ENCODE results near the gene NPAS3.

The NPAS3 gene

DNA sequence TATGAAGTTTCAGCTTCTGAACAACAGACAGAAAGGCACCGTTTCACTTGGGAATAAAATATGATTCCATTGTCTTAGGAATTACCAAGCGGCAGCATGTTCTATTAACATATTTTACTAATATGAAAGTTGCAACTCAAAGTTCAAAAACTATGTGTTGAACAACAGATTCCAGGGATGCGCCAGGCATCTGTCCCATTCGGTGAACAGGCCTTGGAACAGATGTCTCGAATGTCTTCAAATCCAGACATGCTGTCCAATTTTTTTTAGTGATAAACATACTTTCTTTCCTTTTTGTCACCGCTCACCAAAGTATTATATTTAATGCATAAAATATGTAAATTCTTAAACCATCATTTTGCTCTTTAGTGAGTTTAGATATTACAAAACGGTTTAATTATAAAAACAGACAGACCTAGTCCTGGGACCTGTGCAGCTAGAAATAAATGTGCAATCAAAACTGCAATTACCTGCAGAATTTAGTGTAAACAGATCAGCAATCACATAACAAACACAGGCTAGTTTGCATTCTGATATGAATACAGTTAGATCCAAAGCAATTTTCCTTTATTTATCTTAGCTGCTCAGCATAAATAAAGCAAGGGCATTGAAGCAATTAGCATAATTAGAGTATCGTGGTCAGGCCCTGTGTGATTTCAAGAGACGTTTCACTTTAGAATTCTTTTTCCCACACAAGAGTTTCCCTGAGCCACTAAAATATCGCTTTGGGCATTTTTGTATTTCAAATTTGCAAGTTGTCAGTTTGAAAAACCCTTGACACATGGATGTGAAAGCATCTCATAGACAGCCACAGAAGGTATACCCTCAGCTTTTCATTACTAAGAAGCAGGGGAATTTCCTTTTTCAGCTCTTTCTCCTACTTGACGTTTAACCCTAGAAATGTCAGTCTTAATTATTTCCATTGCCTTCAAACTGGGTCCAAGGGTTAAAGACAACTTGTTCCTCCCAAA lies 591.4 kb downstream of the NPAS3 start:
- DNase-seq, result no peak

DNA sequence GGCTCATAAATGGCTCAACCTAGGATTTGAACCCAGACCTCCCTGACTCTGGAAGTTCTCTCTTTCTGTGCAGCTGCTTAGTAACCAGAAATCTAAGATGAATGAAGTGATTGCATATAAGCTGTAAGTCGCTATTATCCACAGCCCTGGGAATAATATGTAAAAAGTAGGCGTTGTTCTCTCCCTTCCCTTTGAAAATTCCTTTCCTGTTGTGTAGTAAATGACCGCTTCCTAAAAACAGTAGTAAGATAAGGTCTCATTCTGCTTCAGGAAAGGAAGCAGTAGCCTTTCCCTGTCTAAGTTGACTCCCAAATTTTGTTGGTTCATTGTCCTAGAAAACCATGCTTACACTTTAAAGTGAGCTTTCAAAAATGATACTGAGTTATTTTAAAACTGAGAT lies 593.9 kb downstream of the NPAS3 start:
- DNase-seq, result no peak

- no peak for DNase-seq
Measured at GRCh38 chr14:33534104-33534503, 595.4 kb downstream of the NPAS3 start.

- DNase-seq, result no peak
Measured at GRCh38 chr14:33534632-33535031, 596.0 kb downstream of the NPAS3 start.

- DNase-seq, result no peak
Measured at GRCh38 chr14:33539918-33540357, 601.3 kb downstream of the NPAS3 start.

DNA sequence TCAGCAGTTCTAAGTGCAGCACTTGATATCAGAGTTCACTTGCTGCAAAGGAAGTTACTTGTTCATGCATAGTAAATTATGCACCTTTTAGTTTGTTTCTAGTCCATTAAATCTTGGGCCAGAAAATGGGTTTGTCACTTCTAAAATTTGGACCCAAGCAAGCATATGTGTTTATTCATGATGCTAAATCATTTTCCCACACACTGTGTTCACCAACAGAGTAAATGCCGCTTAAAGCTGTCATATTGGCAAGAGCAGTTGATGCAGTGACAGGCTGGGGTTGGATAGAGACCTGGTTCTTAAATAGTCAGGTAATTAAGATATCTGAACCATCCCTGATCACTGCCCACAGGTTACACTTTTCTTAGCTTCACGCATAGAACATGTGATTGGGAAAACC lies 602.5 kb downstream of the NPAS3 start:
- no peak for DNase-seq

DNA sequence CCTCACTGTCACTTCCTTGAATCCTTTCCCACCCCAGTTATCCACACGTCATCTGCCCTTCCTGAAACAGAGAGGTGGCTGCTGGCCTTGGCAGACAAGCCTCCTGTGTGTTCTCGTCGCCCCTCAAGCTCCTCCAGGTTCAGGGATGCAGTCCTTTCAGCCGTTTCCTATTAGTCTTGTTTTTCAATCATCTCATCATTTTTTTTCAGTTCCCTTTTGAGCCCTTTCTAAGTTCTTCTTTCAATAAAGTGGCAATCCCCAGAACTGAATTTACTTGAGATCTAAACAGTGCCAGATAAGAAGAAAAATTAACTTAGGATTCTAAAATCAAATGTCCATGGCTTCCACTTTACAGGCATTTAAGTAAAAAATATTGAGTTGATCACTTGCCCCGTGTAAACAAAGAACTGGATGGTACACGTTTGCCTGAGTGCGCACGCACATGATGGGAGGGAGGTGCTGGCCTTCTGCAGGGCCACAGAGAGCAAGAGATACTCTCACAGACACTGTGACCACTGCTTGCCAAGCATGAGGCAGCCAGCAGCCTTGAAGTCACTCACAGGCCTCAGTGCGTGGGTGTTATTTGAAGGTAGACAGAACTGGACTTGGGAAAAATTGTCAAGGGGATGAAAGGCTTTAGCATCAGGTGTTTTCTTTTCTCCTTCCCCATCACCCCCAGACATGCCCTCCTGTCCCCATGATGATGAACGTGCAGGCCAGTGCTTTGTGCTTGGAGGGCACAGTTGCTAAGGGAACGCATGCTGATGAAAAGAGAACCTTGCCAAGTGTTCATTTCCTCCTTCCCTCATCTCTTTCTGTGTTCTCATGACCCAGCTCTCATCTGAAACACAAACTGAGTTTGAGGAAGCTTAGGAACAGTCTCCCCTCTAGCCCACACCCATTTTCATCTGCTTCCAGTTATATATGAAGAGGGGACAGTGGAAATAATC lies 603.9 kb downstream of the NPAS3 start:
- DNase-seq, result no peak

GRCh38 chr14:33545696-33546095 lies 607.0 kb downstream of the NPAS3 start:
- no peak for DNase-seq

DNA sequence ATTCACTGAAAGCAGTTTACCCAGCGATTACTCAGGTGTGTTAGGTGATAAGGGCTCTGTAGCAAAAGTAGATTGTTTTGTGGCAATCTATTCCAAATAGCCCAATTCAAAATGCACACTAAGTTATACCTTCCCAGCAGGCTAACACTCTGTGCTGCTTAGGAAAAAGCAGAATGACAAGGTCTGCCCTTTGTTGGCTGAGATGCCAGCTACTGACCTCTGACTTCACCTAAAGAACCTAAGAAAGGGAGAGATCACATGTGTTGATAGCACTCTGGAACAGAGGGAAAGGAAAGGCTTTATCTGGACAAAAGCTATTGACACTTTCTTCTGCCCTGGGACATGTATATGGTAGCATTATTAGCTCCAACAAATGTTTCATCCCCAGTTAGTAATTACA lies 609.9 kb downstream of the NPAS3 start:
- DNase-seq, result no peak

- DNase-seq, result no peak
Measured at GRCh38 chr14:33551963-33552362, 613.3 kb downstream of the NPAS3 start.

DNA sequence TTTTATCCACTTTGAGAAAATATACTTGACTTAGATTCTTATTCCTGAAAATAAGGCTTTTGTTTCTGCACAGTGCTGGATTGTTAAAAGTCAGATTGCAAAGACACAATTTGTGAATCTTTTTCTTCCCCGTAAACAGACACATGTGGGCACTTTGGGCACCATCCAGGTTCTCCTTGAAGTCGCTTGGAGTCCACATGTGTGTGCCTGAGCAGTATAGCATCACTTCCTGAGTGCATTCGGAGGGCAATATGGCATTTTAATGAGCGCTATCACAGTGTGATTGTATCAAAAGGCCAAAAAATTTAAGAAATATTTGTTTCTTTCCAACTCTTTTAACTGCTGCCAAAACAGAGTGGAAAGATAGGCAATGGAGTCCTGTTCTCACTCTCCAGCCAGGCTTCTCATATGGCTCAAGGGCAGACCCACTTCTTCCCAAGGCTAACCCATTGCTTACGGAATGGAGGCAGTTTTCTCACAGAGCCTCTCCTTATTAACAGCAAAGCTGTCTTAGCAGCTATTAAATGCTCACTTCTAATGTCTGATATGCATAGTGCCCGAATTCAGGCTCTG lies 615.1 kb downstream of the NPAS3 start:
- DNase-seq, result no peak

DNA sequence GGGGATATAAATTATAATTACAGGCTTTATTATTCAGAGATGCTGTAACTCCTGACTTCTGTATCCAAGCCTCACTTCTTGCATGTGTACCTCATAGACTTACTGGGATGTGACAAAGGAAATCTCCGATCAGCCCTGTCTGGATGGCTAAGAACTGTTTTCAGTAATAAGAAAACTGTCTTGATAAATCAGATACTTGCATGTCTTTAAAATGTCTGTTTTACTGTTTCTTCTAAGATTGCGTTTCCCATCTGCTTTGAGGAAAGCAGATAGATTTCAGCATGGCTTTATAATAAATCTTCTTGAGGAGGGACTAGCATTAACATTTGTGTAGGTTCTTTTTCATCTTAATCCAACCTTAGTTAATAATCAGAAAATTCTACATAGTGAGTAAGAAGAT lies 616.3 kb downstream of the NPAS3 start:
- no peak for DNase-seq

DNA sequence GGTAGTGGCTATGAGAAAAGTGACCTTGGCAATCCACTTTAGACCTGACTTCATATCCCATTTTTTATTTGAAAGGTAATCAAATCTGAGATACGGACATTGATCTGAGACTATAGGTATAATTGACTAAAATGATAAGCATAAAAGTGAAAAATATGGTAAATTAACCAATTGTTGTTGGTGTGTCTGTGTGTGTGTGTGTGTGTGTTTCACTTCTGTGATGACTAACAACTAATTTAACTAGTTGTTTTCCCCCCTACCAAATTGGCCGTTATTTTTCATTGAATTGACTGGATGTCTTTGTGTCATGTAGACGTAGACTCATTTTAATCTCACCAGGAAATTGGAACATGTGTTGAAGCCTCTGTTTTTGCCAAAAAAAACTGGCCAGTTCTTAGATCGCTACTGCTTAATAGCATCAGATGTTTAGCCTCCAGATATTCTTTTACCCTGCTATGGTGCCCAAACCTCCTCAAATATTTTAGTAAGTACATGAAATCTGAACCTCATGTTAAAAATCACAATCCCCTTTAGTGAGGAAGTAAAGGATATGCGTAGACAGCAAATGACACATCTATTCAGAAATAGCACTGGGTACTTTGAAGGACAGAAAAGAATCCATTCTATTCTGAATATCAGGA lies 617.2 kb downstream of the NPAS3 start:
- no peak for DNase-seq

GRCh38 chr14:33556382-33557121 lies 617.9 kb downstream of the NPAS3 start:
- DNase-seq, result no peak

- no peak for DNase-seq
Measured at GRCh38 chr14:33560718-33561431, 622.2 kb downstream of the NPAS3 start.

DNA sequence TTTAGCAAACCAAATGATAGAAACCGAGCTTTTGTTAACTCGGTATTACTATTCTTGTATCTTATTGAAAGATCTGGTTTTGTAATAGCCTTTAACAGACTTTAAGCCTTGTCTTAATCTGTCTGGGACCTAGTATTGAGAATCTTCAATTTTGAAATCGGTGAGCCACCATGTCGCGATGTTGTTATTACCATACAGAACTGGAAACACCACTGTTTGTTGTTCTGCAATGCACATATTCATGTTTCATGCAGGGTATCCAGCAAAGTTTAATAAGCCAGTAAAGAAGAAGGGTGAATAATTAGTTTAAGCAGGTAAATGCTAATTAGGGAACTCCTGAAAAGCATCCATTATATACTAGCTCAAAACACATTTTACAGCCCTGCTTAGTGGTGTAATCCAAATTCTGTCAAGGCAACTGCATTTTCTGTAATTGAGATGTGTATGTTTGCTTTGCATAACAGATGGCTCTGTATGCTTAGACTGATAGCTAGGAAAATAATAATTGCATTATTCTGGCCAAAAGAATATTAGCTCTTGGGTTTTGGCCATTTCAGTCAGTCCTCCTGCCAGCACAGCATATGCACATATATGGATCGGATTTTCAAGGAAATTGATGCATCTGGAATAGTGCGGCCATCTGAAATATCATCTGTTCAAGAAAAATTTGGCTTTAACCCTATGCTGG lies 623.0 kb downstream of the NPAS3 start:
- DNase-seq, result no peak

GRCh38 chr14:33563191-33563900 lies 624.7 kb downstream of the NPAS3 start:
- no peak for DNase-seq

DNA sequence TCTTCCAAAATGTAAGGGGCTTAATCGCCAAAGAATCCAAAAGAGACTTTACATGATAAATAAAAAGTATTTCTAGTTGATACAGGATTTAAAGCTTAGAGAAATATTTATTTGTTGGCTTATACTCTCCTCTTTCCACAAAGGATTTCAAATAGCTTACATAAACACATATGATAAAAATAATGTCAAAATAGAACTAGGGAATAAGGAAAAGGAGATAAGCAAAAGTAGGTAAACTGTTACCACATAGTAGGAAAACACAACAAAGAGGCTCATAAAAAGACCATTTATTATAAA lies 625.2 kb downstream of the NPAS3 start:
- DNase-seq, result no peak

DNA sequence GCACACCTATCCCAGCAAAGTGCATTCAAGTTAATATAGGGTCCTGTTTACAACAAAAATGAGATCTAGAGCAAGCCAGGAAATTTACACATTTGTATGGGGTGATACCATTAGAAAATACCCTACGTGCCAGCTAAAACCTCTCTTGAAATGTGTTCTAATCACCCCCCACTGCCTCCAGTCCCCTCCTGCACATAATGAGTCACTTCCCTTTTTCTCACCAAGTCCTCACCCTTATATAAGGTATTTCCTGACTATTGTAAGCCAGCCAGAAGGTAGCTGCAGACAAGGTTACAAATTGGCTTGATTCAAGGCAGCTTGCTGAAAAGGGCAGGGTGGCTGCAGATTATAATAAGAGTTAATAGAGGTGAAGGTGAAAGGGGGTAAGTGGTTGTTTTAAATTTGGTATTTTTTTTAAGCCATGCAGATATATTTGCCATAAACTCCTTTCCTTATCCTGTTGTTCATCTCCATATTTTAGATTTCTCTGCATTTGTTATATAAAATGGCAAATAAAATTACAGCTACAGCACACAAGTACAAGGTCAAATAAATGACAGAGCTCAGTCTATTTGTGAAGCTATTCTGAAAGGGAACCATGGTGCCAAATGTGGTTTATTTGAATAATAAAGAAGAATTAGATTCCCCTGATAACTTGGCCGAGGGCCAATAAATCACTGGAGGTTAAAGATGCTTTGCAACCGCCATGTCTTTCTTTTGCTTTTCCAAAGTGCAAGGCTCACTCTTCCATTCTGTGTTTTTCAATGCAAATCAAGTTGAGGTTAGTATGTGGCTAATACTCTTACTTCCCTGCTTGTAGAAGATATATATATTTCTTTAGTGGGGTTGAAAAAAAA lies 626.3 kb downstream of the NPAS3 start:
- DNase-seq, result peak; percentile 34
